ENCODE results near the gene BPGM. TPM values are rescaled to one million over a fixed set of nuclear protein-coding genes. Genes with fewer than 3 reads are reported as not detected.

BPGM gene
- 15.2 TPM for total RNA-seq
- long read RNA-seq, transcript BPGM-201 (3 exons, 1,753 nt) = major isoform, 13 of 27 reads
- long read RNA-seq, partial matches to known transcripts = 13 of 27 reads
- long read RNA-seq, other reads (novel, unspliced or antisense) = 1 of 27 reads

DNA sequence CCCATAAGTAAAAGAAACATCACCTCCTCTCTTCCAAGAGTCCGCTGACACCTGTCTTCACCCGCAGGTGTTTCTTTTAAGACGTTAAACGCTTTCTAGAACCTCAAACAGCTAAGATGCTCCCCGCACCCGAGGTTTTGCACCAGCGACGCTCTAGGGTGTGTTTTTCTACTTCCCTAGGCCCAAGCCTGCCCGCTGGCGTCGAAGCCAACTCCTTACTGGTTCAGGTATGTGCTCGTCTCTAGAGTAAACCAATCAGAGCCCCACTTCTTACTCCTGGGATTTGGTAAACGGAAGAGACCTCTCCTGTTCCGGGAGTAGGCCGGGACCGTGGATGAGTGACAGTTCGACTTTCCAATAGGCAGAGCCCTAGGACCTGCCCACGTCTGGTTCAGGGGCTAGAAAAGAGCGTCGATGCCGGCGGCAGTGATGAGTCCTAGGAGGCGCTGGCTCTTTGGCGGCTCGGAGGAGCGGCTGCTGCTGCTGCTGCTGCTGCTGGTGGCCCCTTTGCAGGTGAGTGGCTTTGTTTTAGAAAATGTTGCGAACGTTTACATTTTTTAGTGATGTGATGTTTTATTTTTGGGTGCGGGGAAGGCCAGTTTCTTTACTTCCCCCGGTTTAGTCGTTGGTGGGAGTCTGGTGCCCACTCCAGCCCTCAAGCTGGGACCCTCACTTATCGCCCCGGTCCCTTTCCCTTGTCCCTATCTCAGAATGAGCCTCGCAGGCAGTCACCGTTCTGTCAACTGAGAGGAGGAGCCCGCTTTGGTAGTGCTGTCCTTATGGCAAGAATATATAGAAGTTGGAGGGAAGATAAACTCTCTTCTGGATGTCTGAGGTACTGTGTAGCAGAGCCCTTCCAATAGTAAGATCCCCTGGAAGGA lies at the start of gene BPGM:
BPGM (plus strand) TSS at position 429 of the 881 bp plus-strand sequence. CDS start 14,655 bp downstream, outside the sequence.
- intact Hi-C loops (cut with micrococcal nuclease) = no loop called here
- ATAC-seq = peak; percentile 100
- DNase-seq = peak; percentile 93

DNA sequence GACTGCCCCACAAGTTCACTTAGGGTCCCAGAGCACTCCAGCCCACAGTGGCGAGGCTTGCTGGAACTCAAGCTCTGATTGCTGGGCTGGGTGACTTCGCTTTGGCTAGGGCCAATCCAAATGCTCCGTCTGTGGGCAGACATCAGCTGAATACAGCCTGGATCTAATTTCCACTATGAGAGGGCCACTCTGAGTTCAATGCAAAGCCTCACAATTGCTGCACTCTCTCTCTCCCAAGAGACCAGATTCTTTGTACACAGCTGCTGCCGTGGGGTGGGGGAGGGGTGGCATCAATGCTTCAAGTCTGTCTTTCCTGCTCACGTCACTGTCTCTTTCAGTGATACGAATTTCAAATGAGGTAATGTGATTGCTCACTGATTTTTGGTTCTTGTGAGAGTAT lies 47.3 kb upstream of the BPGM start:
- no peak for DNase-seq
- no peak for ATAC-seq
- intact Hi-C loops (cut with micrococcal nuclease) = no loop called here

DNA sequence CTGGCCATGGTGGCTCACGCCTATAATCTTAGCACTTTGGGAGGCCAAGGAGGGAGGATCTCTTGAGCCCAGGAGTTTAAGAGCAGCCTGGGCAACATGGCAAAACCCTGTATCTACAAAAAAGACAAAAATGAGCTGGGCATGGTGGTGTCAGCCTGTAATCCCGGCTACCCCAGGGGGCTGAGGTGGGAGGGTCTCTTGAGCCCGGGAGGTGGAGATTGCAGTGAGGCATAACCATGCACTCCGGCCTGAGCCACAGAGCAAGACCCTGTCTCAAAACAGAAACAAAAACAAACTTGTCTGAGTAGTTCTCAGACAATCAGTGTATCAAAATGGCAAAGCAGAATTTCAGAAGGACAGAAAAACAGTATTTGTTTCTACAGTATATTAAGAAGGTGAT lies 45.2 kb upstream of the BPGM start:
- ATAC-seq = no peak
- intact Hi-C loops (cut with micrococcal nuclease) = no loop called here

DNA sequence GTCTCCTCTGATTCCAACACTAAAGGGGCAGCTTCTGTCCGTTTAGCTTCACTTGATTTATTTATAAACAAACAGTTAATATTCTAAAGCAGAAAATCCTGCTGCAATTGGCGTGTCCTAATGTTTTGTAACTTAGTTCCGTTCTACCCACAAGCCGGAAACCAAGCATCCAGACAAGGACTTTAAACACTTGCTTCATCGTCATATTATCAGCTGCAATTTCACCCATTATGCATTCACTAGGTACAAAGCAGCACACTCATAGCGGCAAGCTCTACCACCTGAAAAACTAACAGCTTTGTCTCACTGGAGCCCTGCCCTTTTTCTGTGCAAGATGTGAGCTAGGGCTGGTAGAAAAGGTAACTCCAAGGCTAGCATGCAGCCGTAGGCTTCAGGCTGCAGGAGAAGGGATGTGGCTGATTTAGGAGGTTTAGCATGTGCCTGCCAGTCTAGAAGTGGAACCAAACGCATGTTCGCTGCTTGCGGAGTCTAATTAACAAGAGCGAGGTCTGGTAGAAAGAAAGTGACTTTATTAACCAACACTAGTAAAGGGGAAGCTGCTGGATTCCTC lies 43.7 kb upstream of the BPGM start:
- intact Hi-C loops (cut with micrococcal nuclease) = no loop called here
- DNase-seq (no peak), ATAC-seq (no peak)

More for the DNA sequence above, 45.2 kb upstream of the BPGM start:
- DNase-seq = no peak

DNA sequence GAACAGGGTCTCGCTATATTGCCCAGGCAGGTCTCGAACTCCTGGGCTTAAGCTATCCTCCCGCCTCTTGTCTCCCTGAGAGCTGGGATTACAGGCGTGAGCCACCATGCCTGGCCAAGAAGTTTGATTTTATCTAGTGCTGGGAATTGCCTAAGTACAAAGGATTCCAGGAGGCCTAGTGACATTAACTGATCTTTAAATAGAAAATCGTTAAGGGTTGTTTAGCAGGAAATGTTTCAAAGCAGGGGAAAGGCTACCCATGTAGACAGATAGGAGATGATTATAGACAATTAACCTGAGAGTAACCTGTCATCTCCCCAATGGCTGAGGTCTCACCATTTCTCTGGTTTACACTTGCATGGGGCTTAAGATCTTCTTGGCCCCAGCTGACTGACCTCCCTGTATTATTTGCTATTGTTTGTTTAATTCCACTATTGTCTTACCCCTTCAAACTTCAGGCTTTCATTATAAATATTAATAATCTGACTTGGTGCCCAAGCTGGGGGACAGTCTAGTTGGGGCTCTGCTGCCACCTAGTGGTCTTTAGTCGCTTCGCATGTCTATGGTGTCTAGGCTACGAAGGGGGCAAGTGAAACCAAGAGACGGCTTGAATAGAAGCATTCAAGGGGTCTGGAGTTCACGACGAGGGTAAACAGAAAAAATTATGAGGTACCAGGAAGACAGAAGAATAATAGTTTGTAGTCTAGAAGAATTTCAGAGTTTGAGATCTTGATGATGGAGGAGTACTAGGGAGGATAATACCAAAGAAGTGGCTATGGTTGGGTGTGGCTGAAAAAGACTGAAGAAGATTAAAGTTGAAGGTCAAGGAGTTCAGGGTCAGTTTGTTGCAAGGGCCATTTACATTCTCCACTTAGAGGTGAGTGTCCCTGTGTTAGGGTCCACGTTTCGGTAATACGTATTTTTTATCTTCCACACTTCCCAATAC lies 40.4 kb upstream of the BPGM start:
- DNase-seq (peak; percentile 62), ATAC-seq (peak; percentile 93)
- intact Hi-C loops (cut with micrococcal nuclease) = loop anchor here (5.0 kb wide), 2 partner anchors 89 to 174 kb away; no protein-coding TSS in a partner anchor

DNA sequence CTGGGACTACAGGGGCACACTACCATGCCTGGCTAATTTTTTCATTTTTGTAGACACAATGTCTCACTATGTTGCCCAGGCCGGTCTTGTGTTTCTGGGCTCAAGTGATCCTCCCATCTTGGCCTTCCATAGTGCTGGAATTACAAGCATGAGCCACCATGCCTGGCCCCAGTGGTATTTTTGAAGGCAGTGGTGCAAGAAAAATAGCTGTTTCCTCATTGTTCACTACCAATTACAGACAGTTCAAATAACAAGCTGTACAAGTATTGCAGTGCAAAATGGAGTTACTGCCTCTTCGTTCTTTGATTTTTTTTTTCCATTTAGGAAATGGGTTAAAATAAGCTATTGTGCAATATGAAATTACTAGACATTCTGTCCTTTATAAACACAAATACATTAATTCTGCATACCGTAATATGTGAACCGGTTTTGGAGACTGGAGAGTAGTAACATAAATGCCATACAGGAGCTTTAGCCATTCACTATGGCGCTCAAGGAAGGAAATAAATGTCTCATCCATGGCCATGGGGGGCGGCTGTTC lies 35.0 kb upstream of the BPGM start:
- intact Hi-C loops (cut with micrococcal nuclease) = no loop called here
- ATAC-seq (no peak), DNase-seq (no peak)

DNA sequence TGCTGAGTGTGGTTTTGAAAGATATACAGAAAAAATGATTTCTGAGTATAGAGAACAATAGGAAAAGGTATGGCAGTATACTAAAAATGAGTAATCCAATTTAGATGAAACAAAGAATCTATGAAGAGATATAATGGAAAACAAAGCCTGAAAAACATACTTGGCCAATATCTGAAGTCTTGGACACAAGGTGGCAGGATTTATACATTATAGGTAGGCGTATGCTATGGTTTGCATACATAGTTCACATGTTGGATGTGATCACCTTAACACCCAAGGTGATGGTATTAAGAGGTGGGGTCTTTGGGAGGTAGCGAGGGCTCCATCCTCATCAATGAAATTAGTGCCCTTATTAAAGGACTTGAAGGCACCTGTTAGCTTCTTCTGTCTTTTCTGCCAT lies 34.5 kb upstream of the BPGM start:
- intact Hi-C loops (cut with micrococcal nuclease) = no loop called here
- no peak for ATAC-seq
- no peak for DNase-seq

DNA sequence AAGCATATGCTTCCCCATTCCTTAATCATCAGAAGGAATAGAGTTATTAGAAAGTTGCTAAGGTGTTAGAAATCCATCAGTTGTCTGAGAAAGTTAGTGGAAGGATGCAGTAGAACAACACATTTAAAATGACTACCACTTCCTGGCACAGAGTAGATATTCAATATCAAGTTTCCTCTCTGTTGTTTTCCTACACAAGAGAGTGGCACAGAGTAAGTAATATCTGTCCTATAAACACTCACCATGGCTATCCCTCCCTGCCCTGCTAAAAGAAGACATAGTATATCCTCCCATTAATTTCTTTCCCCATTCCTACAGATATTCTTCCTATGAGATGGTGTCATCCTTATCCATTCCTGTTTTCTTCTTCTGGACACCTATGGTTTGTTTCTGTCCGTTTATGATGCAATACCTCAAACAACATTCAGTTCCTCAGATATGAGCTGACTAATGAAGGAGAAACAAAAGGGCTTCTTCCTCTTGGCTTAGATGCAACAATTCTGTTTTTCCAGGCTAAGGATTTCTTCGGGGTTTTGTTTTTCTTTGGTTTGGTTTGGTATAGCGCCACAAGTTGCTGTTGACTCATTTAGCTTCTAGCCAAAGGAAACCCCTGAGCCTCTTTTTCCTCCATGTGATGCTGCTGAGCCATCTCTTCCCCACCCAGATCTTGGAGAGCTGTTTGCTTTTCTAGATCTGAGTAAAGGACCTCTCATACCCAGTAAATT lies 32.9 kb upstream of the BPGM start:
- intact Hi-C loops (cut with micrococcal nuclease) = no loop called here
- DNase-seq (no peak), ATAC-seq (peak; percentile 81)

DNA sequence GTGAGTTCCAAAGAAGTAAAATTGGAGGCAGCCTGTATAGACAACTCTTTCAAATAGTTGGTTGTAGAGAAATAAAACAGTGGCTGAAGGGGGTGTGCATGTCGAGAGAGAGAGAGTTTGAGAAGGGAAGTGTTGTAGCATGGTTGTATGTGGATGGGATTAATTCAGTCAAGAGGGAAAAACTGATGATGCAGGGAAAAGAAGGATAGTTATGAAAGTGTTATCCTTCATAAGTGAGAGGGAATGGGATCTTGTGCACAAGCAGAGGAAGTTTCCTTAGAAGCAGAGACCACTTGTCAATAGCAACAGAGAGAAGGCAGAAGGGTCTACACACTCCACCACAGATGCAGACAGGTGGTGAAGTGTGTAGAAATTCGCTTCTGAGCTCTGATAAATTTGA lies 30.0 kb upstream of the BPGM start:
- intact Hi-C loops (cut with micrococcal nuclease) = no loop called here
- DNase-seq (no peak), ATAC-seq (no peak)

DNA sequence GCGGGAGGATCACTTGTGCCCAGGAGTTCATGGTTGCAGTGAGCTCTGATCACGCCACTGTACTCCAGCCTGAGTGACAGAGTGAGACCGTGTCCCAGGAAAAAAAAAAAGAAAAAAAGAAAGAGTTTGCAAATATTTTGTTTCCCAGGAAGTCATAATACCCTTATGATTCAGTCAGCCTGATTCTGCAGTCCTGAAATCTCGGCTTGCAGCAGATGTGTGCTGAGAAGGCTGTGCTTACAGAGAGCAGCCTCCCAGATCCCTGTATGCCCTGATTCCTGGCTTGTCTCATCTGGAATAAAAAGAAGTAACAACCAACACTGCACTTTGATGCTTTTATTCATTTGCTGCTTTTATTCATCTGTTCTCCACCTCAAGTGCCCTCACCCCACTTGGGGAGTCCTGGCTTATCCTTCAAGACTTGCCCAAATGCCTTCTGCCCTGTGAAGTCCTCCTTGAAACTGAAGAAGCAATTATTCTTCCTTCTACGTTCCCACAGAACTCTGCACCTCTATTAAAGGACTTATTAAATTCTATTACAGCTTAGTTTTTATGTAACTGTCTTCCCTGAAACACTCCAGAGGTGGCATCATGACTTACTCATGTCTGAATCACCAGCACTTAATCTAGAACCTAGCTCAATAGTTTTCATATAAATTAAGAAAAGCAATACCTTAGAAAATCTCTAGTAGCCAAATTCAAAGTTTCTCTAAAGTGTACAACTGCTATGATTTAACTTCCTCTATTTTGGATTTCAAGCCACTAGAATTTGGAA lies 27.7 kb upstream of the BPGM start:
- ATAC-seq (no peak), DNase-seq (no peak)
- intact Hi-C loops (cut with micrococcal nuclease) = no loop called here

DNA sequence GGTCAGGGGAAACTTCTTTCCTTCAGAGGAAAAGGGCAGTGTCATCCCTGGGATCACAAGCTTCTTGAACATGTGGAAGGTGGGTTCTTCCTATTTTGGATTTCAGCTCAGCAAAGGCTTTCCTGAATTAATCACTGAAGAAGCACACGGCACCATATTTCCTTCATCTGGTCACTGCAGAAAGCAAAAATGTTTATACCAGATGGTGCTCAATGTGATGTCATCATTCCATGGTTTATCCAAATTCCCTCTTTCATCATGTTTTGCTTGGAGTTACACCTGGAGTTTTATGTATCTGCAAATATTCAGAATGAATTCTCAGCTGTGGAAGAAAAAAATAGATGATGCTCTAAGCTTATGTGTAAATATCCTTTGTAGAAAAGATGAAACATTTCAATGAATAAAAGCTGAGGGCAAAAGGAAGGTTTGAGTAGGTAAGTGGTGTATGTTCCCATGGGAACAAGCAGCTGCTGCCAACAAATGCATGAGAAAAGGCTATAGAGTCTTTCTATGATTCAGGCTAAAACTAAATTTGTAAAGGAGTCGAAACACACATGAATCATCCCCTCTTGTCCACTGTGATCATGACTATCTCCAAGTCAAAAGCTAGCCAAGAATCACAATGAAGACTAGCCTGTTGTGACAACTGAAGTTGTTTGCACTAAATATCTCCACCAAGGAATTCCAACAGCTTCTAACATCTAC lies 26.9 kb upstream of the BPGM start:
- DNase-seq = no peak
- ATAC-seq = no peak
- intact Hi-C loops (cut with micrococcal nuclease) = no loop called here

DNA sequence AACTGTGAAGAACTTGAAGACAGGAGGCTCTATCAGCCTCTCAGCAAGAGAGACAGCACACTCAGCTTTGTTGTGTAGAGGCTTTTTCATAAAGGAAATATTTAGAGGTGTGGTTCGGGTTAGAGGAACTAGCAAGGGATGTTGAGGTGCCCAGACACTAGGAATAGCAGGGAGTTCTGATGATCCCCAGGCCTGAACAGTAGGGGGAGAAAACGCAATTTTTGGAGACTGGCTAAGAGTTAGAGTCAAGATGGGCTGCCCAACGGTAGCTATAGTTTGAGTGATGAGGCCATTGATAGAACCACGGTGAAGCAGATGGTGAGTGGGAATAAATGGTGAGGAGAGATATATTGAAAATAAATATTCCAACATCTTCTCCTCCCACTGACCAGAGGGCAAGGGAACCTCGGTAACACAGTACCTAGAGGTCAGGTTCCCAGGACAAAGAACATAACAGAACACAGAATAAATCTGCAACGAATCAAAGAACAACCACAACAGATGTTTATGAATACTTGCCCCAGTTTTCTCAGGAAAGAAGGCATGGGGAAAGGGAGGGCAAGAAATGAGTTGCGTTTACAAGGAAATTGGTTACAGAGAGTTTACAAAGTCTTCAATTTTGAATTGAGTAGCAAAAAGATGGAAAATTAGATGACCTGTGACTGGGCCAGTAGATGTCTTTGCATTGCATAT lies 24.2 kb upstream of the BPGM start:
- ATAC-seq = no peak
- intact Hi-C loops (cut with micrococcal nuclease) = no loop called here
- DNase-seq = no peak

DNA sequence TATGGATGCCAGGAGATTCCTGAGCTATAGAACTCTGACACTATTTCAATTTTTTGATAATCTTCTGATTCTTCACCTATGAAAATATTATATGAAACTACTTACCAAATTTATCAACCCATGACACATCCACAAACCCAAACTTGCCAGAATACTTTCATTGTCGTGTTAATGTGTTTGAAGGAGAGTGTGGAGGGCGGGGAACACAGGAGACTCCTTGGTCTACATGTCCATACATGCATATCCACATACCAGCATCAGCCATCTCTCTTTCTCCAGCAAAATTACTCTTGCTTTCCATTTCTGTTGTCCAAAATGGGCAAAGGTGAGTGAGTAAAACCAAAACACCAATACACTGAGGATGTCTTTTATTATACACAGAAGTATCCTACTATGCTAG lies 23.5 kb upstream of the BPGM start:
- ATAC-seq = no peak

DNA sequence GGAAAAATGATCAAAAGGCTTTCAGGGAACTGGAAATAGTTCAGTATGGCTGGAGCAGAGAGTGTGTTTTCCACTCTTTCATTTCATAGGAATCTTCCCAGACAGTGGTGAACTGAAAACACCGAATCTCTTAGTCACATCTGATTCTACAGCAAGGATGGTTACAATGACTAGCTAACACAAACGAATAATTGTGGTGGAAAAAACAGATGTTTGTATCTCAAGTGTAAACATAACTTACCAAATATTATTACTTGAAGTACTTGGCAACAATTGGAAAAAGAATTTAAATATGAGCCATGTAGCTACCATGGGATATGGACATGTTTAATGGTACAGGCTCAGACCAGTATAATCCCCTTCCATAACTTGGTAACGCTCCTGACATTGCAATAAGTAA lies 21.1 kb upstream of the BPGM start:
- ATAC-seq (no peak), DNase-seq (no peak)
- intact Hi-C loops (cut with micrococcal nuclease) = no loop called here

More for the DNA sequence above, 23.5 kb upstream of the BPGM start:
- intact Hi-C loops (cut with micrococcal nuclease) = no loop called here
- DNase-seq = no peak

DNA sequence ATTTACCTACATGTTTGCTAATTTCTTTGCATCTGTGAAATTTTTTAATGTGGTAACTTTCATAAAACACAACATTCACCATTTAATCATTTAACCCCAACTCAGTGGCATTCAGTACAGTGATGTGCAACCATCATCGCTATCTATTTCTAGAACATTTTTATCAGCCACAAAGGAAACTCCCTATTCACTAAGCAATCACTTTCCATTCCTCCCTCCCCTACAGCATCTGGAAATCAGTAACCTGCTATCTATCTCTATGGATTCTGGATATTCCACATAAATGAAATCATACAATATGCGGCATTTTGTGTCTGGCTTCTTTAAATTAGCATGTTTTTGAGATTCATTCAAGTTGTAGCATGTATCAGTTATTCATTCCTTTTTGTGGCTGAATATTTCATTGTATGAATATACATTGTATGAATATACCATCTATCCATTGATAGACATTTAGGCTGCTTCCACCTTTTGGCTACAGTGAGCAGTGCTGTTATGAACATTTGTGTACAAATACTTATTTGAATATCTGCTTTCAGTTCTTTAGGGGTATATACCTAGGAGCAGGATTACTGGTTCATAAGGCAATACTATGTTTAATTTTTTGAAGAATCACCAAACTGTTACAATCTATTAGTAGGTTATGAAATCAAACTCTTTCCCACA lies 19.4 kb upstream of the BPGM start:
- DNase-seq (no peak), ATAC-seq (no peak)
- intact Hi-C loops (cut with micrococcal nuclease) = no loop called here

DNA sequence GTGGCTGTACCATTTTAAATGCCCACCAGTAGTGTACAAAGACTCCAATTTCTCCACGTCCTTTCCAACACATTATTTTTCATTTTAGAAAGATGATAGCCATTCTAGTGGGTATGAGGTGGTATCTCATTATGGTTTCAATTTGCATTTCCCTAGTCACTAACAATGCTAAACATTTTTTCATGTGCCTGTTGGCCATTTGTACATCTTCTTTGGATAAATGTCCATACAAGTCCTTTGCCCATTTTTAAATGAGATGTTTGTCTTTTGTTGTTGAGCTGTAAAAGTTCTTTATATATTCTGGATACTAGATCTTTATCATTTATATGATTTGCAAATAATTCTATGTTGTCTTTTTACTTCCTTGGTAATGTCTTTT lies 18.9 kb upstream of the BPGM start:
- intact Hi-C loops (cut with micrococcal nuclease) = no loop called here
- ATAC-seq (no peak), DNase-seq (no peak)
